ENCODE measurements around the gene FAM156B.
"Not testable (repeated sequence)": the region's sequence is repeated elsewhere in the genome, so short reads cannot be mapped to it uniquely, and the experiment has no call there.

- TF ChIP-seq POLR2A (IDR thresholded peaks at IDR 0.05; ENCODE audit: low read length); MAZ (IDR thresholded peaks at IDR 0.05; ENCODE audit: borderline replicate concordance, low read depth, low read length); MAX (IDR thresholded peaks at IDR 0.05); JUN (IDR thresholded peaks at IDR 0.05); EP300 (IDR thresholded peaks at IDR 0.05); CEBPB (IDR thresholded peaks at IDR 0.05): not testable (repeated sequence)
- TF ChIP-seq, protein P1, sequence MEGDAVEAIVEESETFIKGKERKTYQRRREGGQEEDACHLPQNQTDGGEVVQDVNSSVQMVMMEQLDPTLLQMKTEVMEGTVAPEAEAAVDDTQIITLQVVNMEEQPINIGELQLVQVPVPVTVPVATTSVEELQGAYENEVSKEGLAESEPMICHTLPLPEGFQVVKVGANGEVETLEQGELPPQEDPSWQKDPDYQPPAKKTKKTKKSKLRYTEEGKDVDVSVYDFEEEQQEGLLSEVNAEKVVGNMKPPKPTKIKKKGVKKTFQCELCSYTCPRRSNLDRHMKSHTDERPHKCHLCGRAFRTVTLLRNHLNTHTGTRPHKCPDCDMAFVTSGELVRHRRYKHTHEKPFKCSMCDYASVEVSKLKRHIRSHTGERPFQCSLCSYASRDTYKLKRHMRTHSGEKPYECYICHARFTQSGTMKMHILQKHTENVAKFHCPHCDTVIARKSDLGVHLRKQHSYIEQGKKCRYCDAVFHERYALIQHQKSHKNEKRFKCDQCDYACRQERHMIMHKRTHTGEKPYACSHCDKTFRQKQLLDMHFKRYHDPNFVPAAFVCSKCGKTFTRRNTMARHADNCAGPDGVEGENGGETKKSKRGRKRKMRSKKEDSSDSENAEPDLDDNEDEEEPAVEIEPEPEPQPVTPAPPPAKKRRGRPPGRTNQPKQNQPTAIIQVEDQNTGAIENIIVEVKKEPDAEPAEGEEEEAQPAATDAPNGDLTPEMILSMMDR (IDR thresholded peaks at IDR 0.05) = not testable (repeated sequence)
These were observed at the start of gene FAM156B for GRCh38 chrX:52896855-52897709.
